ENCODE results near the gene APOC3. TPM values are rescaled to one million over a fixed set of nuclear protein-coding genes. Genes with fewer than 3 reads are reported as not detected.

APOC3 gene
- total and polyA plus RNA-seq, 9 of the 15 experiments (the other 6 are each of a cell fraction or from before 2014, with no cell fraction given), result 1.1 TPM; not detected in 8

- WGBS (ENCODE audit: insufficient coverage, low coverage, missing lambda C conversion rate), result 10% methylated on average over 9 of the region's 9 CpGs
- POLR2A ChIA-PET, result interaction anchor here (0.6 to 1.0 kb wide), 2 partner anchors 90 to 158 kb away, joined by 3 to 4 read pairs; no protein-coding TSS in a partner anchor
- in situ Hi-C loops (cut with MboI), result no loop called here
Observed at GRCh38 chr11:116840746-116841296, 11.1 kb downstream of the APOC3 start.

More at GRCh38 chr11:116840746-116841296, 11.1 kb downstream of the APOC3 start:
- peaks cover 20% of the 10 kb centered on the region; the same call in 2 of the 3 replicates for H3K36me3 ChIP-seq (ENCODE audit: control insufficient read depth, insufficient read depth, low read length)
- BruUV-seq (replicated peaks), result no TSS peak
- H3K27me3 ChIP-seq (ENCODE audit: control insufficient read depth in 2 of 2, insufficient read depth in 2 of 2, low read length in 2 of 2), result no peaks in the 10 kb centered on the region; a peak in 1 of 5 replicates
- H3K27ac ChIP-seq (ENCODE audit: extremely low read depth, low read depth, low read length), result no peak overlapping the region
- CTCF ChIA-PET (ENCODE audit: low intra/inter-chr PET ratio), result no interaction called here
- no peaks in the 10 kb centered on the region for H3K9me1 ChIP-seq (ENCODE audit: control insufficient read depth, insufficient read depth, low read length)
- H3K4me2 ChIP-seq (ENCODE audit: insufficient read depth, low read length), result peak overlapping the region; percentile 6; the same call in 1 of the 2 replicates
- H3K4me3 ChIP-seq, result no peak overlapping the region
- H3K9ac ChIP-seq (ENCODE audit: insufficient read depth in 1 of 2, low read depth in 2 of 2, low read length in 2 of 2), result peak overlapping the region in 1 of 2 experiments; percentile 39; a peak in 1 of 4 replicates
- H3K79me2 ChIP-seq (ENCODE audit: control insufficient read depth, insufficient read depth, low read length), result no peaks in the 10 kb centered on the region
- peak; percentile 10; the same call in 2 of the 3 replicates for ATAC-seq
- no peak overlapping the region for H2AFZ ChIP-seq (ENCODE audit: low read depth, low read length)
- peak; percentile 49; the same call in 1 of the 2 replicates for TF ChIP-seq CBFA2T2 (conservative IDR thresholded peaks at IDR 0.05)
- TF ChIP-seq BACH1 (tag; IDR thresholded peaks at IDR 0.05), result no peak
- TF ChIP-seq RCOR1 (IDR thresholded peaks at IDR 0.05; ENCODE audit: borderline replicate concordance in 1 of 2, low read depth in 2 of 2, low read length in 2 of 2), result peak in 1 of 2 experiments; percentile 52; a peak in 1 of 4 replicates
- no peak for TF ChIP-seq ZC3H11A (IDR thresholded peaks at IDR 0.05; ENCODE audit: low read depth, low read length)
- TF ChIP-seq CEBPB (tag; IDR thresholded peaks at IDR 0.05), result 0 out of 2 replicates have a peak, but pooled peaks have one; percentile 19
- TF ChIP-seq ARID1B (IDR thresholded peaks at IDR 0.05), result peak; percentile 41; the same call in 1 of the 2 replicates
- TF ChIP-seq CBFA2T3 (IDR thresholded peaks at IDR 0.05), result peak; percentile 72
- TF ChIP-seq KLF16 (IDR thresholded peaks at IDR 0.05), result peak; percentile 15; the same call in 1 of the 2 replicates
- TF ChIP-seq, protein P1, sequence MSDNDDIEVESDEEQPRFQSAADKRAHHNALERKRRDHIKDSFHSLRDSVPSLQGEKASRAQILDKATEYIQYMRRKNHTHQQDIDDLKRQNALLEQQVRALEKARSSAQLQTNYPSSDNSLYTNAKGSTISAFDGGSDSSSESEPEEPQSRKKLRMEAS (CRISPR knock-in tag; IDR thresholded peaks at IDR 0.05), result peak; percentile 42; the same call in 1 of the 2 replicates
- TF ChIP-seq, protein P2, sequence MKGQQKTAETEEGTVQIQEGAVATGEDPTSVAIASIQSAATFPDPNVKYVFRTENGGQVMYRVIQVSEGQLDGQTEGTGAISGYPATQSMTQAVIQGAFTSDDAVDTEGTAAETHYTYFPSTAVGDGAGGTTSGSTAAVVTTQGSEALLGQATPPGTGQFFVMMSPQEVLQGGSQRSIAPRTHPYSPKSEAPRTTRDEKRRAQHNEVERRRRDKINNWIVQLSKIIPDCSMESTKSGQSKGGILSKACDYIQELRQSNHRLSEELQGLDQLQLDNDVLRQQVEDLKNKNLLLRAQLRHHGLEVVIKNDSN (CRISPR knock-in tag; IDR thresholded peaks at IDR 0.05), result peak; percentile 23; the same call in 1 of the 2 replicates
- 0 out of 2 replicates have a peak, but pooled peaks have one; percentile 23 for TF ChIP-seq CBFB (CRISPR knock-in tag; IDR thresholded peaks at IDR 0.05)
- TF ChIP-seq PRPF4 (IDR thresholded peaks at IDR 0.05; ENCODE audit: insufficient read depth, low read depth, low read length, poor library complexity, severe bottlenecking), result no peak
- 0 out of 4 replicates have a peak, but pooled peaks of 1 of the 2 experiments have one; percentile 14 for TF ChIP-seq NRF1 (conservative IDR thresholded peaks at IDR 0.05 in 1 of 2, IDR thresholded peaks at IDR 0.05 in 1 of 2)
- peak; percentile 3 for TF ChIP-seq MEIS2 (IDR thresholded peaks at IDR 0.05; ENCODE audit: partially characterized antibody)
- no peak for TF ChIP-seq MTF1 (CRISPR knock-in tag; IDR thresholded peaks at IDR 0.05; ENCODE audit: borderline replicate concordance)
- peak; percentile 43; the same call in 1 of the 2 replicates for TF ChIP-seq TEAD4 (IDR thresholded peaks at IDR 0.05; ENCODE audit: low read length)
- no peak for TF ChIP-seq TEAD4 (CRISPR knock-in tag; IDR thresholded peaks at IDR 0.05; ENCODE audit: borderline replicate concordance)
- peak; percentile 62 for TF ChIP-seq TCF3 (CRISPR knock-in tag; IDR thresholded peaks at IDR 0.05)
- H4K20me1 ChIP-seq (replicated peaks; ENCODE audit: control insufficient read depth, insufficient read depth, low read length), result no peaks in the 10 kb centered on the region
- no peaks in the 10 kb centered on the region for H3K9me3 ChIP-seq (replicated peaks; ENCODE audit: control insufficient read depth, insufficient read depth, low read depth, low read length)
- peaks cover 13 to 22% of the 10 kb centered on the region in 2 experiments; a peak in 4 of 5 replicates for H3K4me1 ChIP-seq (replicated peaks in 1 of 2; ENCODE audit: control insufficient read depth in 2 of 2, insufficient read depth in 2 of 2, low read length in 2 of 2)
- peak; percentile 15 for FAIRE-seq
- intact Hi-C loops (cut with micrococcal nuclease), result no loop called here
- peak in 1 of 4 experiments; percentile 27 for DNase-seq (ENCODE audit: extremely low read depth in 1 of 4, low spot score in 3 of 4)

Data from K562 (cell line).